ENCODE results near the gene IL5RA.

DNA sequence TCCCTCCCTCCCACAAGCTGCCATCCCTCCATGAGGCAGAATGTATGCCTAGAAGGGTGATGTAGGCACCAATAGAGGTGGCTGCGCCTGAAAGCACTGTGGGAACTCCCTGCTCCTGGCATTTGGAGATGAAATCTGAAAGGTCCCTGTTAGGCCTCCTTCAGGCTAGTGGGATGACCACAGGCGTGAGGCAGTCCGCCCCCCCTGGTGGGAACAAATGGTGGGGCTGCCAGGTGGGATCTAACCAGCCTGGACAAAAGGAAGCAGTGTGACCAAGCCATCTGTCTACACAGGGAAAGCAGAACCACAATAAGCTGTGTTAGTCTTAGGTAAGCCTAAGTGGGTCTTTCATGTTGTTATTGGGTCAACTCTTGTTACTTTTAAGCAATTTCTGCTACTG is 25.3 kb downstream of the IL5RA start:
- TF ChIP-seq, protein P1, sequence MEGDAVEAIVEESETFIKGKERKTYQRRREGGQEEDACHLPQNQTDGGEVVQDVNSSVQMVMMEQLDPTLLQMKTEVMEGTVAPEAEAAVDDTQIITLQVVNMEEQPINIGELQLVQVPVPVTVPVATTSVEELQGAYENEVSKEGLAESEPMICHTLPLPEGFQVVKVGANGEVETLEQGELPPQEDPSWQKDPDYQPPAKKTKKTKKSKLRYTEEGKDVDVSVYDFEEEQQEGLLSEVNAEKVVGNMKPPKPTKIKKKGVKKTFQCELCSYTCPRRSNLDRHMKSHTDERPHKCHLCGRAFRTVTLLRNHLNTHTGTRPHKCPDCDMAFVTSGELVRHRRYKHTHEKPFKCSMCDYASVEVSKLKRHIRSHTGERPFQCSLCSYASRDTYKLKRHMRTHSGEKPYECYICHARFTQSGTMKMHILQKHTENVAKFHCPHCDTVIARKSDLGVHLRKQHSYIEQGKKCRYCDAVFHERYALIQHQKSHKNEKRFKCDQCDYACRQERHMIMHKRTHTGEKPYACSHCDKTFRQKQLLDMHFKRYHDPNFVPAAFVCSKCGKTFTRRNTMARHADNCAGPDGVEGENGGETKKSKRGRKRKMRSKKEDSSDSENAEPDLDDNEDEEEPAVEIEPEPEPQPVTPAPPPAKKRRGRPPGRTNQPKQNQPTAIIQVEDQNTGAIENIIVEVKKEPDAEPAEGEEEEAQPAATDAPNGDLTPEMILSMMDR (IDR thresholded peaks at IDR 0.05; ENCODE audit: borderline replicate concordance, extremely low read depth, low read length, poor library complexity, severe bottlenecking): no peak
- no peak for TF ChIP-seq EZH2 (IDR thresholded peaks at IDR 0.05; ENCODE audit: borderline replicate concordance, low read depth, low read length, severe bottlenecking)

All from DND-41 (cell line).